Parathyroid adenoma (tissue), 2 donors: ENCODE data around the gene ZNF778.
"Not testable (repeated sequence)": the region's sequence is repeated elsewhere in the genome, so short reads cannot be mapped to it uniquely, and the experiment has no call there.

Experiments used
- H2AFZ ChIP-seq: fragments of 300-600 bp; sonication (generic); one replicate; pipeline ENCODE4 v1.7.0; 2017; ENCODE audit warnings: antibody characterized with exemption, mild to moderate bottlenecking
- H3K27ac ChIP-seq: fragments of 300-600 bp; sonication (generic); one replicate; pipeline ENCODE4 v1.7.0; 2017
- H3K27me3 ChIP-seq: fragments of 300-600 bp; sonication (generic); one replicate; pipeline ENCODE4 v1.7.0; 2017; ENCODE audit warnings: low read length; ENCODE audit not compliant: control insufficient read depth, insufficient read depth
- H3K36me3 ChIP-seq: fragments of 300-600 bp; sonication (generic); one replicate; pipeline ENCODE4 v1.7.0; 2017; ENCODE audit warnings: low read length; ENCODE audit not compliant: control insufficient read depth, insufficient read depth
- H3K4me1 ChIP-seq: fragments of 300-600 bp; sonication (generic); one replicate; pipeline ENCODE4 v1.7.0; 2017; ENCODE audit warnings: control low read depth
- H3K4me2 ChIP-seq: fragments of 300-600 bp; sonication (generic); one replicate; pipeline ENCODE4 v1.7.0; 2017; ENCODE audit warnings: low read length
- H3K4me3 ChIP-seq: fragments of 300-600 bp; sonication (generic); one replicate; pipeline ENCODE4 v1.7.0; 2017; ENCODE audit warnings: low read depth, low read length
- H3K79me2 ChIP-seq: fragments of 300-600 bp; sonication (generic); one replicate; pipeline ENCODE4 v1.7.0; 2017; ENCODE audit warnings: control low read depth
- H3K9ac ChIP-seq: fragments of 300-600 bp; sonication (generic); one replicate; pipeline ENCODE4 v1.7.0; 2017; ENCODE audit warnings: mild to moderate bottlenecking
- H3K9me3 ChIP-seq: fragments of 300-600 bp; sonication (generic); one replicate; pipeline ENCODE4 v1.7.0; 2017; ENCODE audit warnings: low read length; ENCODE audit not compliant: control insufficient read depth
- TF ChIP-seq, protein P1 (sequence below): fragments of 300-600 bp; sonication (generic); IDR thresholded peaks from one replicate; pipeline ENCODE4 v1.7.0; 2017; ENCODE audit warnings: antibody characterized with exemption, mild to moderate bottlenecking
- donor health status: primary hyperparathyroidism.

ZNF778 gene

GRCh38 chr16:89241187-89242007 lies 23.9 kb downstream of the ZNF778 start:
- Histone ChIP-seq H3K4me2 (peak overlapping the region; percentile 70), H3K4me3 (peak overlapping the region; percentile 96), H3K79me2 (no peaks in the 10 kb centered on the region), H3K36me3 (no peaks in the 10 kb centered on the region), H3K9ac (peak overlapping the region; percentile 4), H3K27me3 (no peaks in the 10 kb centered on the region), H3K9me3 (no peaks in the 10 kb centered on the region), H2AFZ (peak overlapping the region; percentile 79), H3K27ac (peak overlapping the region; percentile 85), H3K4me1 (no peaks in the 10 kb centered on the region)
- TF ChIP-seq, protein P1, sequence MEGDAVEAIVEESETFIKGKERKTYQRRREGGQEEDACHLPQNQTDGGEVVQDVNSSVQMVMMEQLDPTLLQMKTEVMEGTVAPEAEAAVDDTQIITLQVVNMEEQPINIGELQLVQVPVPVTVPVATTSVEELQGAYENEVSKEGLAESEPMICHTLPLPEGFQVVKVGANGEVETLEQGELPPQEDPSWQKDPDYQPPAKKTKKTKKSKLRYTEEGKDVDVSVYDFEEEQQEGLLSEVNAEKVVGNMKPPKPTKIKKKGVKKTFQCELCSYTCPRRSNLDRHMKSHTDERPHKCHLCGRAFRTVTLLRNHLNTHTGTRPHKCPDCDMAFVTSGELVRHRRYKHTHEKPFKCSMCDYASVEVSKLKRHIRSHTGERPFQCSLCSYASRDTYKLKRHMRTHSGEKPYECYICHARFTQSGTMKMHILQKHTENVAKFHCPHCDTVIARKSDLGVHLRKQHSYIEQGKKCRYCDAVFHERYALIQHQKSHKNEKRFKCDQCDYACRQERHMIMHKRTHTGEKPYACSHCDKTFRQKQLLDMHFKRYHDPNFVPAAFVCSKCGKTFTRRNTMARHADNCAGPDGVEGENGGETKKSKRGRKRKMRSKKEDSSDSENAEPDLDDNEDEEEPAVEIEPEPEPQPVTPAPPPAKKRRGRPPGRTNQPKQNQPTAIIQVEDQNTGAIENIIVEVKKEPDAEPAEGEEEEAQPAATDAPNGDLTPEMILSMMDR: no peak

DNA sequence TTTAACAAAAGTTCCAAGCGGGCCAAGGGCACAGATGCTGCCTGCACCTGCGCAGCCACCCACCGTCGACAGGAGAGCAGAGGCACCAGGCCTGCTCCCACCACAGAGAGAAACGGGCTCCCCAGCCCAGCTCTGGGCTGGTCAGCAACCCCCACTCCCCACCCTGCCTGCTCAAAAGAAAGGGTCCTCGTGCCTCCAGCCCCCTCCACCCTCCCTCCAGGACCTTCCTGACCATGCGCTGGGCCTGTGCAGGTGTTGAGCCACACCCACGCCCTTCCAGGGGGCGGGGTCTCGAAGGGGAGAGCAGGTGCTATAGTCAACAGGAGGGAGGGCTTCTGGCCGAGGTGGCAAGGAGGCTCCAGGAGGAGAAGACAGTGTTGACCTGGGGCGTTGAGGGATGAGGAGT lies 25.3 kb downstream of the ZNF778 start:
- Histone ChIP-seq H3K36me3 (no peaks in the 10 kb centered on the region), H3K4me3 (no peak overlapping the region), H3K4me2 (no peak overlapping the region), H3K27me3 (no peaks in the 10 kb centered on the region), H3K9ac (no peak overlapping the region), H3K79me2 (no peaks in the 10 kb centered on the region), H3K4me1 (no peaks in the 10 kb centered on the region), H2AFZ (no peak overlapping the region), H3K27ac (no peak overlapping the region), H3K9me3 (no peaks in the 10 kb centered on the region)
- TF ChIP-seq, protein P1: no peak

DNA sequence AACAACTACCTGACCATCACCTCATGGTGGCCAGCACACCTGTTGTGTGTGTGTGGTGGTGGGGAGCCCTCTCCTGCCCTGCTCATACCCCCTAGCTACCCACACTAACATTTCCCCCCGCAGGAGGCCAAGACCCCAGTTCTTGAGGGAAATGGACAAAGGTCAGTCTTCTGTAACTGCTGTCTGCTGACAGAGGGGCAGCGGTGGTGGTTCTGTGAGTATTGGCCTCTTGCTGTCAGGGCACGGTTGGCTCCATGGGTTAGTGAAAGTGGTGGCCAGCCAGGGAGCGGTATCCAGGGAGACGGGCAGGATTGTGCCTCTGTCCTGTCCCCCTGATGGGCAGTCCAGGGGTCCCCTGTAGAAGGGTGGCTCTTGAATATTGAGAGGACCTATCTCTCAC lies 26.2 kb downstream of the ZNF778 start:
- H3K4me1 ChIP-seq: no peaks in the 10 kb centered on the region
- no peaks in the 10 kb centered on the region for H3K79me2 ChIP-seq
- no peaks in the 10 kb centered on the region for H3K36me3 ChIP-seq
- no peak overlapping the region for H2AFZ ChIP-seq
- H3K9ac ChIP-seq: no peak overlapping the region
- no peak overlapping the region for H3K27ac ChIP-seq
- no peak overlapping the region for H3K4me2 ChIP-seq
- H3K27me3 ChIP-seq: no peaks in the 10 kb centered on the region
- TF ChIP-seq, protein P1: no peak
- no peak overlapping the region for H3K4me3 ChIP-seq
- H3K9me3 ChIP-seq: no peaks in the 10 kb centered on the region

DNA sequence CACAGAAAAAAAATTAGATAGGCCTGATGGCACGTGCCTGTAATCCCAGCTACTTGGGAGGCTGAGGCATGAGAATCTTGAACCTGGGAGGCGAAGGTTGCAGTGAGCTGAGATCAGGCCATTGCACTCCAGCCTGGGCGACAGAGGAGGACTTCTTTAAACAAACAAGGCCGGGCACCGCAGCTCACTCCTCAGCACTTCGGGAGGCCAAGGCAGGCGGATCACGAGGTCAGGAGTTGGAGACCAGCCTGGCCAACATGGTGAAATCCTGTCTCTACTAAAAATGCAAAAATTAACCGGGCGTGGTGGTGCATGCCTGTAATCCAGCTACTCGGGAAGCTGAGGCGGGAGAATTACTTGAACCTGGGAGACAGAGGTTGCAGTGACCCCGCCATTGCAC lies 26.8 kb downstream of the ZNF778 start:
- not testable (repeated sequence) for H3K9ac ChIP-seq, H3K36me3 ChIP-seq, H3K4me3 ChIP-seq, H3K27me3 ChIP-seq, H3K79me2 ChIP-seq, H3K4me1 ChIP-seq, H3K27ac ChIP-seq, H3K4me2 ChIP-seq, H3K9me3 ChIP-seq, H2AFZ ChIP-seq

DNA sequence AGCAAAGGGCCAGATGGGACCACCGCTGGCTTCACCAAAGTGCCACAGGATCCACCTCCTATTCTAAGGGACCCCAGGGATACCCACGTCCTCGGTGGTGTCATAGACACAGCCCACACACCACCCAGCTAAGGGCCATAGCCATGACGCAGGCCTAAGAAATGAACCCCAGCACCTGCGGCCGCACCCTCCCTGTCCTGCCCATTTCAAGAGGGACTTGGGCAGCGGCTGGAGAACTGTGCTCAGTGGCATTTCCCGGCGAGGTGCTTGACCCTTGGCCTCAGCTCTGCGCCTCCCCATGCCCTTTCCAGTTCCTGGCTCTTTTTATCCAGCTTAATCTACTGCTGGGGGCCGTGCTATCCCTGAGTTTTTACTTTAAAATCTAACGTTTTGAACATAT lies 27.3 kb downstream of the ZNF778 start:
- Histone ChIP-seq H3K4me3 (no peak overlapping the region), H3K4me1 (no peaks in the 10 kb centered on the region), H3K9ac (no peak overlapping the region), H3K36me3 (no peaks in the 10 kb centered on the region), H3K9me3 (no peaks in the 10 kb centered on the region), H3K27ac (no peak overlapping the region), H3K79me2 (no peaks in the 10 kb centered on the region), H2AFZ (no peak overlapping the region), H3K4me2 (no peak overlapping the region), H3K27me3 (no peaks in the 10 kb centered on the region)
- TF ChIP-seq, protein P1: no peak
